Epithelial cell of proximal tubule (primary cell): ENCODE measurements around the gene SLC45A3. TPM values are rescaled to one million over a fixed set of nuclear protein-coding genes. Genes with fewer than 3 reads are reported as not detected.
"Not testable (repeated sequence)": the region's sequence is repeated elsewhere in the genome, so short reads cannot be mapped to it uniquely, and the experiment has no call there.

Experiments
- DNase-seq: peaks from one replicate; pipeline ENCODE4 v3.0.0-alpha.2; 2011; ENCODE audit warnings: low read depth
- H3K4me3 ChIP-seq: 2 replicates; pipeline ENCODE4 v1.5.1; 2011; ENCODE audit warnings: low read depth, mild to moderate bottlenecking, low read length
- CTCF ChIP-seq: conservative IDR thresholded peaks from 2 replicates; pipeline ENCODE4 v1.5.1; 2012; ENCODE audit warnings: low read depth, mild to moderate bottlenecking, low read length
- total RNA-seq: library from RNA; depleted of rRNA; stranded (reverse); fragments of >200 nt; gene quantifications from 2 replicates; pipeline ENCODE4 v1.2.3, GENCODE V29; 2015

The SLC45A3 gene, protein sequence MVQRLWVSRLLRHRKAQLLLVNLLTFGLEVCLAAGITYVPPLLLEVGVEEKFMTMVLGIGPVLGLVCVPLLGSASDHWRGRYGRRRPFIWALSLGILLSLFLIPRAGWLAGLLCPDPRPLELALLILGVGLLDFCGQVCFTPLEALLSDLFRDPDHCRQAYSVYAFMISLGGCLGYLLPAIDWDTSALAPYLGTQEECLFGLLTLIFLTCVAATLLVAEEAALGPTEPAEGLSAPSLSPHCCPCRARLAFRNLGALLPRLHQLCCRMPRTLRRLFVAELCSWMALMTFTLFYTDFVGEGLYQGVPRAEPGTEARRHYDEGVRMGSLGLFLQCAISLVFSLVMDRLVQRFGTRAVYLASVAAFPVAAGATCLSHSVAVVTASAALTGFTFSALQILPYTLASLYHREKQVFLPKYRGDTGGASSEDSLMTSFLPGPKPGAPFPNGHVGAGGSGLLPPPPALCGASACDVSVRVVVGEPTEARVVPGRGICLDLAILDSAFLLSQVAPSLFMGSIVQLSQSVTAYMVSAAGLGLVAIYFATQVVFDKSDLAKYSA
- total RNA-seq: 6.5 and 9.1 TPM in 2 replicates

DNA sequence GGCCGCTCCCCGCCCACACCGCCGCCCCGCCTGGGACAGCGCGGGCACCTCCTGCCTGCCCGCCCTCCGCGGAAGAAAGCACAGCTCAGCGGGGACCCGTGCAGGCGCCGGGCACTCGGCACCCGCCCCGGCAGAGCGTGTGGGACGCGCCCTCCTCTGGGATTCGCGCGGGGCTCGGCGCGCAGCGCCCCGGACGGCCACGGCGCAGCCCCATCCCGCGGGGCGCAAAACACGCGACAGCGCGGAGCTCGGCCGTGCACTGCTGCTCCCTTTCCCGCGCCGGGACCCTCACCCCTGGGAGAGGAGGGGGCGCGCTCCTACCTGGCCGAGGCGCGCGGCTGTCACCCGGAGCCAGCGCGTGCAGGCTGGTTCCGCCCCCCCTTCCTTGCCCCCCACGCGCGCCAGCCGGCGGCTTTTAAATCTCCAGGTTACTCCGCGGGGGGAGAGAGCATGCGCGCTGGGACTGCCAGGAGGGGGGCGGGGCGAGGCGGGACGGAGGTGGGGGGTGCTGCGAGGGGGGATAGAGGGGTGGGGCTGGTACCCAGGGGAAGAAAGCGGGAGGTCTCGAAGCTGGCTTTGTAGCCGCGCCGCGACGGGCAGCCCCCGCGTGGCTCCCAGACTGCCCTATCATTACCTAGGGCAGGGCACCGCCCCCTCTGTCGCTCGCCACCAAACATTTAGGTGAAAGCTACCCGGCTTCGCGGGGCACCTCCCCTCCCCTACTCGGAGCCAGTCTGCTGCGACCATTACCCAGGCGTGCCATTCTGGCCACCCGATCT, at the start of gene SLC45A3:
Gene SLC45A3 (minus strand): TSS at position 437 of the 779 bp plus-strand sequence. CDS start 15,853 bp downstream, outside the sequence.
- peak within 1 kb of the TSS; percentile 54 for H3K4me3 ChIP-seq
- DNase-seq: no peak
- no peak for TF ChIP-seq CTCF

- DNase-seq: no peak
- no peak for TF ChIP-seq CTCF
- no peak overlapping the region for H3K4me3 ChIP-seq
Measured at GRCh38 chr1:205726619-205727125, 46.4 kb upstream of the SLC45A3 start.

GRCh38 chr1:205725514-205725913, 45.2 kb upstream of the SLC45A3 start:
- no peak for DNase-seq
- H3K4me3 ChIP-seq: no peak overlapping the region
- no peak for TF ChIP-seq CTCF

GRCh38 chr1:205720740-205721139, 40.4 kb upstream of the SLC45A3 start:
- not testable (repeated sequence) for DNase-seq, H3K4me3 ChIP-seq

DNA sequence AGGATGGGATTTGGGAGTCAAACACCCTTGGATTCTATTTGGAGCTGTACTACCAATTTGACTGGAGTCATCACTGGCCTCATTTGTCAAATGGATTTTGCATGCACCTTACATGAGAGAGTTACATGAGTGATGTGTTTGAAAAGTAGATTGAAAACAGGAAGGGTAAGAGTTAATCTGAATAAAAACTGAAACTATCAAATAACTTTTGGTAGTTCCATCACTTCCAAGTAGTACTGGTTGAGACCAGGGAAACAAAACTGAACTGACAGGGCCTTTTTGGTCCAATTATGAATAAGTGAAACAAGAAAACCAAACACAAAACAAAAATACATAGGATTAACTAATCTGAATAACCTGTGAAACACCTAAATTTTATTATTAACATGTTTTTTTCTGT, 39.5 kb upstream of the SLC45A3 start:
- no peak overlapping the region for H3K4me3 ChIP-seq
- no peak for TF ChIP-seq CTCF
- no peak for DNase-seq

DNA sequence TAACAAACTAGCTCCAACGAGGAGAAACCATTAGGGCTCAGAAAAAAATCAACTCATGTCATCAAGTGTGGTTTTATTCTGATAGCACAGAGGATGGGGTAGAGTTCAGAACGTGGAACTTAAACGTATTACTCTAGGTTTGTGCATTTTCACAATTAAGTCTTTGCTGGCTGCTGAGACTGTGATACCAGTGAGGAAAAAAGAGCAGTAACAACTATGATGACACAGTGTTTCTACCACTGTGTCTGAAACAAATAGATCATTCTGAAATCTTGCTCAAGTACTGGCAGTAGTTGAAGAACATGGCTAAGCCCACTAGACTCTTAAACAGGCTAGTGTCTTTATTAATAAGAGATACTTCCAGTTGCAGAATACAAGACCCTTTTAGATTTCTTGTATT, 38.7 kb upstream of the SLC45A3 start:
- H3K4me3 ChIP-seq: no peak overlapping the region
- no peak for DNase-seq
- no peak for TF ChIP-seq CTCF

DNA sequence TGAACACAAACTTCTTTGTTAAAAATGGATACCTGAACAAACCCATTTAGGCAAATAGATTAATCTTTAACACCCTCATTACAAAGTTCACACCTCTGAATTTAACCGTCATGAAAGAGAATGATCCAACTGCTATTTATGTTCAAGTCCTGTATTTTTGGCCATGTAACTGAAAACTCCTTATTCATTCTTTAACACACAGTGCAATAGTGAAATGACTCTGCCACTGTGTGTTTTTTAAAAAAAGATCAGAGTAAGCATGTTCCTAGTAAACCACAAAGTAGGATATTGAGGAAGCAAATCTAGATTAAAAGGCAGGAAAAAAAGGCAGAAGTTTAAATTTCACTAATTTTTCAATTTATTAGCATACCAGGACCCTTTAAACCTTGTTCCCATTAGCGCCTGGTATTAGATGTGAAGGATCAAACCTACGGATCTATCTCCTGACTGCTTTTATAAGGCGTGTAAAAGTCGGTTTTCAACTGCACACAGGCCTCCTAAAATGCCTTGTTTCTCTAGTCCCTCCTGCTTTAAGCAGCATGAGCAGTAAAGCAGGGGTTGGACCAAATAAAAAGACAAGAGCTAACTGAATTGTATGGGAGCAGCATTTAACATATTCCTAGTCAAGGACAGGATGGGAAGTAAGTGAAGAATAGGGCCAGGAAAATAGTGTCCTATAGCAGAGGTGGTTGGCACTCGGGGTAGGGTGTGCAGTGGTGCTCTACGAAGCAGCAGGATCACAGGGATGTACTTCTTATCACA, 36.2 kb upstream of the SLC45A3 start:
- DNase-seq: no peak
- H3K4me3 ChIP-seq: no peak overlapping the region
- TF ChIP-seq CTCF: no peak
